ENCODE measurements around the gene ZNF557. TPM values are rescaled to one million over a fixed set of nuclear protein-coding genes. Genes with fewer than 3 reads are reported as not detected.

ZNF557 gene
- total and polyA plus RNA-seq, 7 donors = 0.82 to 5.7 (median 3.2) TPM

DNA sequence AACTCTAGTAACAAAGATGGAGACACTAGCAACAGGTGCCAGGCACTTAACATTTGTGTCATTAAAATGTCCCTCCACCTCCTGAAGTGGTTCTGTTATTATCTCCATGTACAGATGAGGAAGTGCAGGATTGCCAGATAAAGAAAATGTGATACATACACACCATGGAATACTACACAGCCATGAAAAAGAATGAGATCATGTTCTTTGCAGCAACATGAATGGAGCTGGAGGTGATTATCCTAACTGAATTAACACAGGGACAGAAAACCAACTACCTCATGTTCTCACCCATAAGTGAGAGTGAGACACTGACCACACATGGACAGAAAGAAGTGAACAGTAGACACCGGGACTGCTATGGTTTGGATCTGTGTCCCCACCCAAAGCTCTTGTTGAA, 60.5 kb downstream of the ZNF557 start:
- Histone ChIP-seq H3K27me3 (ENCODE audit: insufficient read depth in 3 of 3, low read length in 2 of 3) (no peaks in the 10 kb centered on the region), H3K4me1 (peaks cover 10% of the 10 kb centered on the region), H3K9me3 (peaks cover 12% of the 10 kb centered on the region), H3K27ac (no peak overlapping the region), H3K36me3 (ENCODE audit: insufficient read depth in 1 of 2, low read depth in 1 of 2) (peaks cover 14 to 77% of the 10 kb centered on the region in 2 donors), H3K4me3 (no peak overlapping the region)
- 93 to 100% (median 98%) methylated on average over 1 of the region's 1 CpG for WGBS, 3 donors
- ATAC-seq (no peak), DNase-seq (no peak)
- intact Hi-C loops (cut with DNase I) = no loop called here
- TF ChIP-seq, protein P1, sequence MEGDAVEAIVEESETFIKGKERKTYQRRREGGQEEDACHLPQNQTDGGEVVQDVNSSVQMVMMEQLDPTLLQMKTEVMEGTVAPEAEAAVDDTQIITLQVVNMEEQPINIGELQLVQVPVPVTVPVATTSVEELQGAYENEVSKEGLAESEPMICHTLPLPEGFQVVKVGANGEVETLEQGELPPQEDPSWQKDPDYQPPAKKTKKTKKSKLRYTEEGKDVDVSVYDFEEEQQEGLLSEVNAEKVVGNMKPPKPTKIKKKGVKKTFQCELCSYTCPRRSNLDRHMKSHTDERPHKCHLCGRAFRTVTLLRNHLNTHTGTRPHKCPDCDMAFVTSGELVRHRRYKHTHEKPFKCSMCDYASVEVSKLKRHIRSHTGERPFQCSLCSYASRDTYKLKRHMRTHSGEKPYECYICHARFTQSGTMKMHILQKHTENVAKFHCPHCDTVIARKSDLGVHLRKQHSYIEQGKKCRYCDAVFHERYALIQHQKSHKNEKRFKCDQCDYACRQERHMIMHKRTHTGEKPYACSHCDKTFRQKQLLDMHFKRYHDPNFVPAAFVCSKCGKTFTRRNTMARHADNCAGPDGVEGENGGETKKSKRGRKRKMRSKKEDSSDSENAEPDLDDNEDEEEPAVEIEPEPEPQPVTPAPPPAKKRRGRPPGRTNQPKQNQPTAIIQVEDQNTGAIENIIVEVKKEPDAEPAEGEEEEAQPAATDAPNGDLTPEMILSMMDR (IDR thresholded peaks at IDR 0.05) = no peak

DNA sequence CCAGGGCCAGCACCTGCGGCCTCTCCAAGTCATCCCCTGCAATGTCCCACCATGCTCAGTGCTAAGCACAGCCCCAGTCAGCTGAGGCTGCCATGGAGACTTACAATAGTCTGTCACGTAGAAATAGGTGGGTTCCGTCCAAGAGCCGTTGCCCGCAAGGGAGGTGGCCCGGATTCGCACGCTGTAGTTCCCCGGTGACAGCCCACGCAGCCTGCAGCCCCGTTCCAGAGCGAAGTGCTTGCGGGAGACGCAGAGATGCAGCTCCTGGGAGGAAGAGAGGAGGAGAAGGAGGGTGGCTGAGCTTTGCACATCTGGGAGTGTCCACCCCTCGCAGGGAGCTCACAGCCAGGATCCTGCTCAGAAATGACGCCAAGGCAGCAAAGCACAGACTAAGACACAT, 62.6 kb downstream of the ZNF557 start:
- Histone ChIP-seq H3K27ac (no peak overlapping the region), H3K27me3 (ENCODE audit: insufficient read depth in 3 of 3, low read length in 2 of 3) (no peaks in the 10 kb centered on the region), H3K9me3 (peaks cover 2% of the 10 kb centered on the region), H3K4me1 (peaks cover 19% of the 10 kb centered on the region), H3K36me3 (ENCODE audit: insufficient read depth in 1 of 2, low read depth in 1 of 2) (peaks cover 3 to 57% of the 10 kb centered on the region in 2 donors), H3K4me3 (no peak overlapping the region)
- ATAC-seq (no peak), DNase-seq (no peak)
- WGBS, 3 donors = 96 to 98% (median 96%) methylated on average over 16 of the region's 16 CpGs
- TF ChIP-seq, protein P1 (IDR thresholded peaks at IDR 0.05) = no peak
- intact Hi-C loops (cut with DNase I) = no loop called here

DNA sequence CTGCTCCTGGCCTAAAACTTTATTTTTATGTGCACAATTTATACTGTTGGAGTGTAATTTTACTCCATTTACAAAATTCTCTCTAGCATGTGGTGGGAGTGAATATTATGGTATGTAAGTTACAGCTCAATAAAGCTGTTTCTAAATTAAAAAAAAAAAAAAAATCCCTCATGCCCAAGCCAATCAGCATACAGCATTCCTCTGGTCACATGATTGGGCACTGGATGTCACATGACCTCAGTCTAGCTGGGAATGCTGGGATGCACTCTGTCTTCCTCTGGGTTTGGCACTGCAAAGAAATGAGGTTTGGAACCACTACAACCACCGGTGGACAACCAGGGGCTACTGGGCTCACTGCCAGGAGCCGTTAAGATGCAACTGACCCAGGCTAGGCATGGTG, 67.6 kb downstream of the ZNF557 start:
- WGBS, 3 donors = 15 to 43% (median 39%) methylated on average over 2 of the region's 2 CpGs
- Histone ChIP-seq H3K27me3 (ENCODE audit: insufficient read depth in 3 of 3, low read length in 2 of 3) (no peaks in the 10 kb centered on the region), H3K36me3 (ENCODE audit: insufficient read depth in 1 of 2, low read depth in 1 of 2) (peaks cover 0 to 47% of the 10 kb centered on the region in 2 donors), H3K4me1 (peaks cover 25% of the 10 kb centered on the region), H3K4me3 (no peak overlapping the region), H3K27ac (peak overlapping the region; percentile 27), H3K9me3 (no peaks in the 10 kb centered on the region)
- no peak for DNase-seq
- TF ChIP-seq, protein P1 (IDR thresholded peaks at IDR 0.05) = no peak
- no peak for ATAC-seq
- intact Hi-C loops (cut with DNase I) = no loop called here

Other genes with a start within 250 kb of the ZNF557 start
- under 1 TPM in 2 of 4 donors, not detected in 2; 0.39 to 0.42 TPM for gene ADGRE1, start 182.1 kb upstream of the ZNF557 start, total RNA-seq
- under 1 TPM in 2 of 3 donors, not detected in 1; 0.03 to 0.04 TPM for gene ADGRE1, start 182.1 kb upstream of the ZNF557 start, polyA plus RNA-seq
- gene MBD3L2B, start 48.3 kb upstream of the ZNF557 start, total RNA-seq = not detected
- gene MBD3L2B, start 48.3 kb upstream of the ZNF557 start, polyA plus RNA-seq = not detected
- not detected for gene MBD3L5, start 39.1 kb upstream of the ZNF557 start, total RNA-seq
- gene MBD3L5, start 39.1 kb upstream of the ZNF557 start, polyA plus RNA-seq = not detected
- gene MBD3L4, start 29.5 kb upstream of the ZNF557 start, total RNA-seq = not detected
- gene MBD3L4, start 29.5 kb upstream of the ZNF557 start, polyA plus RNA-seq = not detected
- not detected for gene MBD3L2, start 20.4 kb upstream of the ZNF557 start, total RNA-seq
- gene MBD3L2, start 20.4 kb upstream of the ZNF557 start, polyA plus RNA-seq = not detected
- gene MBD3L3, start 11.0 kb upstream of the ZNF557 start, total RNA-seq = not detected
- not detected for gene MBD3L3, start 11.0 kb upstream of the ZNF557 start, polyA plus RNA-seq
- 10 to 100 TPM; 48.5 to 95.1 (median 66.3) TPM for gene INSR, start 224.7 kb downstream of the ZNF557 start, total RNA-seq
- 10 to 100 TPM in 2 of 3 donors, 1 to 10 TPM in 1; 3.7 to 13.7 (median 11.4) TPM for gene INSR, start 224.7 kb downstream of the ZNF557 start, polyA plus RNA-seq